Fibroblast of lung (primary cell): Measurements from ENCODE around the gene RPS6KA2. TPM values are rescaled to one million over a fixed set of nuclear protein-coding genes. Genes with fewer than 3 reads are reported as not detected.
A peak's percentile ranks its signal among the peaks of the same experiment; 100 is the strongest.
"Not testable (repeated sequence)": the region's sequence is repeated elsewhere in the genome, so short reads cannot be mapped to it uniquely, and the experiment has no call there.

Experiments used
- DNase-seq, 2 donors: peaks; one replicate each; pipeline versions ENCODE4 v3.0.0 to v3.0.0-alpha.2; 2010; ENCODE audit warnings: low read depth in 2 of 2
- H2AFZ ChIP-seq: 2 replicates; pipeline ENCODE4 v1.5.1; 2012; ENCODE audit warnings: low read length, control low read depth, inconsistent platforms
- H3K27ac ChIP-seq: 2 replicates; pipeline ENCODE4 v1.5.1; 2011; ENCODE audit warnings: low read length, control low read depth; ENCODE audit not compliant: insufficient read depth
- H3K27me3 ChIP-seq: 2 replicates; pipeline ENCODE4 v1.5.1; 2011; ENCODE audit warnings: mild to moderate bottlenecking, low read length; ENCODE audit not compliant: control insufficient read depth, insufficient read depth
- H3K36me3 ChIP-seq: 2 replicates; pipeline ENCODE4 v1.5.1; 2011; ENCODE audit warnings: low read length; ENCODE audit not compliant: control insufficient read depth, insufficient read depth
- H3K4me1 ChIP-seq: 2 replicates; pipeline ENCODE4 v1.5.1; 2011; ENCODE audit warnings: low read length; ENCODE audit not compliant: control insufficient read depth, insufficient read depth; ENCODE audit errors: extremely low read depth
- H3K4me2 ChIP-seq: 2 replicates; pipeline ENCODE4 v1.5.1; 2011; ENCODE audit warnings: low read length, control low read depth; ENCODE audit not compliant: insufficient read depth; ENCODE audit errors: extremely low read depth
- H3K4me3 ChIP-seq, 4 experiments: fragments of 200-600 bp in 1 of 4; sonication (generic) in 1 of 4; replicated peaks in 1 of 4; 2 replicates each; pipeline ENCODE4 v1.5.1; 2011 to 2016; ENCODE audit warnings: low read length in 4 of 4, low read depth in 3 of 4, mild to moderate bottlenecking in 3 of 4, control low read depth in 2 of 4, inconsistent platforms in 1 of 4, mixed read lengths in 1 of 4; ENCODE audit not compliant: insufficient read depth in 1 of 4; ENCODE audit errors: control extremely low read depth in 1 of 4
- H3K79me2 ChIP-seq: 2 replicates; pipeline ENCODE4 v1.5.1; 2012; ENCODE audit warnings: mild to moderate bottlenecking, low read length, inconsistent platforms; ENCODE audit not compliant: control insufficient read depth, insufficient read depth
- H3K9ac ChIP-seq: 2 replicates; pipeline ENCODE4 v1.5.1; 2011; ENCODE audit warnings: mild to moderate bottlenecking, low read length, control low read depth; ENCODE audit not compliant: insufficient read depth
- H3K9me3 ChIP-seq: 2 replicates; pipeline ENCODE4 v1.5.1; 2012; ENCODE audit warnings: low read depth, low read length; ENCODE audit not compliant: control insufficient read depth, insufficient read depth
- H4K20me1 ChIP-seq: 2 replicates; pipeline ENCODE4 v1.5.1; 2011; ENCODE audit warnings: low read length; ENCODE audit not compliant: control insufficient read depth, insufficient read depth; ENCODE audit errors: extremely low read depth
- CTCF ChIP-seq, 2 donors: IDR thresholded peaks in 1 of 2; conservative IDR thresholded peaks in 1 of 2; 1 replicate in 1 of 2; 2 replicates in 1 of 2; pipeline ENCODE4 v1.5.1; 2011 to 2012; ENCODE audit warnings: low read length in 2 of 2, control low read depth in 1 of 2, inconsistent platforms in 1 of 2, low read depth in 1 of 2, mild to moderate bottlenecking in 1 of 2
- EZH2 ChIP-seq: IDR thresholded peaks from 2 replicates; pipeline ENCODE4 v1.5.1; 2012; ENCODE audit warnings: low read length, control low read depth, mild to moderate bottlenecking; ENCODE audit errors: missing control alignments
- polyA plus RNA-seq, 2 donors: library from polyadenylated mRNA; depleted of rRNA in 1 of 2; stranded (reverse) in 1 of 2; unstranded in 1 of 2; fragments of >200 nt; gene quantifications; 2 replicates each; pipeline ENCODE4 v1.2.1, GENCODE V29; 2011 to 2012; ENCODE audit warnings: missing spikeins in 1 of 2
- total RNA-seq: library from RNA; depleted of rRNA; stranded (reverse); fragments of >200 nt; gene quantifications from 2 replicates; pipeline ENCODE4 v1.2.1, GENCODE V29; 2014

RPS6KA2 gene
- total and polyA plus RNA-seq, 2 donors (not counting 1 experiment from before 2014, with no cell fraction given) = 66.8 to 116 TPM

DNA sequence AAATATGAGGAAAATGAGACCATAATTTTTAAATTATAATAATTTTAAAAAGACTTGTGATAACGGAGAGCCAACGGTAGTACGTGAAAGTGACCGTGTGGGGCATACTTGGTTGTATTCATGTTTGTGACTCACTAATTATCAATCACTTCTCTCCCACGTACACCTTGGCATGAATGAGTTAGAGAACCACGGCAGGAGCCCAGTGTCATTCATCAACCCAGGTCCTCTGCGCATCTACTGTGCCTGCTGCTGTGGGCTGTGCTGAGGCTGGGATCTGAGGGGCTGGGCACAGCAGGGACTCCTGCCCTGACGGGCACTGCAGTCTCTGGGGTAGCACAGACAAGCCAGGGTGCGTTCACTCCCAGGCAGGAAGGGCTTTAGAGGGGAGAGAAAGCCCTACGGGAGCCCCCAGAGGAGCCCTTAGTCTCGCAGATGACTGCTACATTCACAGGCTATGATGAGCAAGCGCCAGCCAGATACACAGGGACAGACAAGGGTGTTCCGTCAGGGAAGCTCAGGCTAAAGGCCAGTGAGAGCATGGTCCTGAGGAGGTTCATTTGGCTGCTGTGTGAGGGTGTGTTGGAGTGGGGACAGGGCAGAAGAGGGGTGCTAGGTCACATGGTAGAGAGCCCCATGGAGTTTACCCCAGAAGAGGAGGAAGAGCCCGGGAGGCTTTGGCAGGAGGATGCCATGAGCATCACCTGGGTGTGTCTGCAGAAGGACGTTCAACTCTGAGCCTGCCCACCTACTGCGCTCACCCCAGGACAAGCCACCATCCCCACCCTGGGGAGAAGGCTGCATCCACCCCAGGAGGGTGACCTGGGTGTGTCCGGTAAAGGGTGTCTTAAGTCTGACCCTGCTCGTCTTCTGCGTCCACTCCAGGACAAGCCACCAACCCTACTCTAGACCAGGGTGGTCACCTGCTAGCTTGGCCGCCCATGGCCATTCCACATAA lies 8.2 kb upstream of the RPS6KA2 start:
- Histone ChIP-seq H3K9me3 (no peaks in the 10 kb centered on the region), H2AFZ (no peak overlapping the region), H3K27ac (no peak overlapping the region), H3K4me3 (no peak overlapping the region), H3K36me3 (no peaks in the 10 kb centered on the region), H3K9ac (no peak overlapping the region), H3K27me3 (no peaks in the 10 kb centered on the region), H4K20me1 (no peaks in the 10 kb centered on the region), H3K4me2 (no peak overlapping the region), H3K79me2 (no peaks in the 10 kb centered on the region), H3K4me1 (no peaks in the 10 kb centered on the region)
- TF ChIP-seq CTCF (conservative IDR thresholded peaks at IDR 0.05 in 1 of 2, IDR thresholded peaks at IDR 0.05 in 1 of 2; ENCODE audit: low read depth in 1 of 2, low read length in 2 of 2) = no peak
- TF ChIP-seq EZH2 = no peak
- peak in 1 of 2 donors; percentile 30 for DNase-seq

GRCh38 chr6:166634581-166634980 lies 7.5 kb upstream of the RPS6KA2 start:
- H3K4me3 ChIP-seq, H3K79me2 ChIP-seq, H3K27me3 ChIP-seq, H3K27ac ChIP-seq, H3K9me3 ChIP-seq, H3K4me1 ChIP-seq, H4K20me1 ChIP-seq, H2AFZ ChIP-seq, H3K9ac ChIP-seq, H3K4me2 ChIP-seq, DNase-seq, H3K36me3 ChIP-seq: not testable (repeated sequence)

DNA sequence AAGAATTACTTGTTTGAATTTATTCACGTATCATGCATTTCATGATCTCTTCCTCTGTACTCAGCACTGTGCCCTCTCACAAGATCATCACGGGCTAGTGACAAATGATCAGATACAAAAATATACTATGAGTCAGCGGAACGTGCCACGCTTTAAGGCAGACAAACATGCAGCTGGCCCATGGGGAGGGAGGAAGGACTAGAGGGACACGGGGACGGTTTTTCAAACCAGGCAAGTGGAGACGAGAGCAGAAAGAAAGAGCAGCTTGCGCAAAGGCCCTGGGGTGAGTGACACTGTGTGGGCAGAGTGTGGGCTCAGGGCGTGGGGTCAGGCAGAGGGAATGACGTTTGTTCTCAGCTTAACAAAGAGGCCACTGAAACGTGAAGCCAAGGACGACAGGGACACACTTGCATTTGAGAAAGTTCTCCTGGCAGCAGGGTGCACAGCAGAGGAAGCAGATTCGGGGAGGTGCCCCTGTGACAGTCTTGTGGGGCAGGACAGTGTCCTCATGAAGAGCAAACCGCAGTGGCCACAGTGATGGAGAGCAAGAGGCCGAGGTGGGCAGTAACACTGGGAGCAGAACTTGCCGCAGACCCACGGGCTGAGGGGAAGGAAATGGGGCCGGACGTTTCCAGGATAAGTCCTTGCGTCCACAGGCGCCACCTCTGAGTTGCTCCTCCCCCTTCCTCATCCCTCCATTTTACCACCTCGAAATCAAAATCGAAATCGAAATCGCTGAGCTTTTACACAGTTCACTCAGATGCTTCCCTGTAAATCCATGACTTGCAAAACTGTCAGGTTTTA lies 6.9 kb upstream of the RPS6KA2 start:
- DNase-seq = peak; percentile 36 to 70
- no peak overlapping the region for H3K27ac ChIP-seq
- no peaks in the 10 kb centered on the region for H4K20me1 ChIP-seq
- H2AFZ ChIP-seq = no peak overlapping the region
- no peak overlapping the region for H3K4me2 ChIP-seq
- H3K79me2 ChIP-seq = no peaks in the 10 kb centered on the region
- H3K9me3 ChIP-seq = no peaks in the 10 kb centered on the region
- H3K4me1 ChIP-seq = peaks cover 2% of the 10 kb centered on the region
- H3K4me3 ChIP-seq = no peak overlapping the region
- H3K36me3 ChIP-seq = no peaks in the 10 kb centered on the region
- TF ChIP-seq CTCF (conservative IDR thresholded peaks at IDR 0.05 in 1 of 2, IDR thresholded peaks at IDR 0.05 in 1 of 2; ENCODE audit: low read depth in 1 of 2, low read length in 2 of 2) = no peak
- no peak for TF ChIP-seq EZH2
- H3K9ac ChIP-seq = no peak overlapping the region
- H3K27me3 ChIP-seq = no peaks in the 10 kb centered on the region
